ENCODE results near the gene RGCC. TPM values are rescaled to one million over a fixed set of nuclear protein-coding genes. Genes with fewer than 3 reads are reported as not detected.

Gene RGCC
- total RNA-seq, 2 donors from 2014 or later = 6.2 to 9.0 TPM

Other genes starting within 250 kb of the RGCC start
- gene MTRF1, start 194.0 kb upstream of the RGCC start, total RNA-seq = 10 to 100 TPM; 17.2 to 28.3 TPM
- gene NAA16, start 146.3 kb upstream of the RGCC start, total RNA-seq = 10 to 100 TPM; 16.4 to 38.9 TPM

Data from natural killer cell treated with Interleukin-12 subunit alpha and Interleukin-12 subunit beta and Interleukin-15 and Interleukin-18, amount 100 ng/mL, for 72 hours (primary cell).